CD4-positive, alpha-beta T cell treated with Interleukin-6 for 4 hours (primary cell): Measurements from ENCODE around the gene NRG2.

Experiments used
- DNase-seq: peaks from one replicate; pipeline ENCODE4 v3.0.0-alpha.2; 2020; ENCODE audit warnings: mixed read lengths

NRG2 gene

GRCh38 chr5:139926797-139927503 lies 116.1 kb downstream of the NRG2 start:
- DNase-seq, result no peak

- DNase-seq, result no peak
Observed at GRCh38 chr5:139925650-139926640, 117.2 kb downstream of the NRG2 start.

- no peak for DNase-seq
Observed at GRCh38 chr5:139925216-139925562, 117.9 kb downstream of the NRG2 start.

- no peak for DNase-seq
Observed at GRCh38 chr5:139924294-139925215, 118.5 kb downstream of the NRG2 start.

GRCh38 chr5:139919308-139919707 lies 123.8 kb downstream of the NRG2 start:
- DNase-seq, result no peak

- DNase-seq, result no peak
Observed at GRCh38 chr5:139915834-139916233, 127.3 kb downstream of the NRG2 start.

- no peak for DNase-seq
Observed at GRCh38 chr5:139915266-139915665, 127.8 kb downstream of the NRG2 start.

- DNase-seq, result no peak
Observed at GRCh38 chr5:139914218-139914807, 128.8 kb downstream of the NRG2 start.

- no peak for DNase-seq
Observed at GRCh38 chr5:139912804-139913203, 130.3 kb downstream of the NRG2 start.

- no peak for DNase-seq
Observed at GRCh38 chr5:139912158-139912557, 130.9 kb downstream of the NRG2 start.

- no peak for DNase-seq
Observed at GRCh38 chr5:139911425-139912120, 131.5 kb downstream of the NRG2 start.

GRCh38 chr5:139910901-139911300 lies 132.2 kb downstream of the NRG2 start:
- no peak for DNase-seq

GRCh38 chr5:139910036-139910435 lies 133.1 kb downstream of the NRG2 start:
- no peak for DNase-seq

- no peak for DNase-seq
Observed at GRCh38 chr5:139908749-139909148, 134.3 kb downstream of the NRG2 start.

GRCh38 chr5:139906661-139907060 lies 136.4 kb downstream of the NRG2 start:
- DNase-seq, result no peak

- DNase-seq, result no peak
Observed at GRCh38 chr5:139904816-139905661, 138.1 kb downstream of the NRG2 start.

GRCh38 chr5:139904566-139904815 lies 138.6 kb downstream of the NRG2 start:
- DNase-seq, result no peak

GRCh38 chr5:139903795-139904565 lies 139.1 kb downstream of the NRG2 start:
- no peak for DNase-seq

- DNase-seq, result no peak
Observed at GRCh38 chr5:139903450-139903794, 139.7 kb downstream of the NRG2 start.

- DNase-seq, result no peak
Observed at GRCh38 chr5:139901986-139902385, 141.1 kb downstream of the NRG2 start.

GRCh38 chr5:139901251-139901575 lies 141.9 kb downstream of the NRG2 start:
- no peak for DNase-seq
